K562 (cell line): ENCODE results near the gene DYNC2LI1. TPM values are rescaled to one million over a fixed set of nuclear protein-coding genes. Genes with fewer than 3 reads are reported as not detected.

ENCODE experiments used
- ATAC-seq: fragments of 200-7000 bp; cut with Tn5 transposase; 3 replicates; pipeline ENCODE4 v1.9.1; 2020; ENCODE audit warnings: moderate library complexity
- BruUV-seq: library from RNA; stranded (reverse); fragments of 400-500 nt; replicated peaks from 2 replicates; lab custom pipeline; 2021; lab: Mats Ljungman, UMichigan
- CTCF ChIA-PET: fragments of 300-600 bp; formaldehyde crosslinking; extraction: SDS; loops from one replicate; lab custom pipeline; 2021; ENCODE audit warnings: low intra/inter-chr PET ratio; lab: Yijun Ruan, JAX
- POLR2A ChIA-PET: fragments of 300-600, 350-650 bp; sonication (Branson Sonifier 250); formaldehyde crosslinking; extraction: SDS; loops from one replicate; lab custom pipeline; 2021; ENCODE audit warnings: antibody characterized with exemption, inconsistent platforms; lab: Yijun Ruan, JAX
- DNase-seq, 4 experiments: peaks; one replicate each; pipeline versions ENCODE4 v3.0.0 to v3.0.0-alpha.2; 2011 to 2018; ENCODE audit warnings: low spot score in 3 of 4, mixed read lengths in 3 of 4; ENCODE audit errors: extremely low read depth in 1 of 4
- FAIRE-seq: peaks from 2 replicates; lab custom pipeline; 2011; peaks lifted over from hg19 to GRCh38; lab: Jason Lieb, UNC
- H2AFZ ChIP-seq: 2 replicates; pipeline ENCODE4 v1.6.0; 2011; ENCODE audit warnings: low read depth, low read length, control low read depth, inconsistent platforms
- H3K27ac ChIP-seq: fragments of 200-600 bp; 3 replicates; pipeline ENCODE4 v1.8.0; 2011; ENCODE audit warnings: low read depth, mild to moderate bottlenecking, control low read depth, inconsistent platforms, low read length, moderate library complexity, mixed read lengths; ENCODE audit errors: extremely low read depth
- H3K27me3 ChIP-seq, 2 experiments: fragments of 300-600 bp in 1 of 2; 2 replicates in 1 of 2; 3 replicates in 1 of 2; pipeline versions ENCODE4 v1.6.0 to v1.8.0; 2011; ENCODE audit warnings: inconsistent platforms in 2 of 2, low read length in 2 of 2, mild to moderate bottlenecking in 1 of 2, mixed read lengths in 1 of 2, moderate library complexity in 1 of 2; ENCODE audit not compliant: control insufficient read depth in 2 of 2, insufficient read depth in 2 of 2
- H3K36me3 ChIP-seq: fragments of 300-600 bp; 3 replicates; pipeline ENCODE4 v1.8.0; 2011; ENCODE audit warnings: mild to moderate bottlenecking, low read length, inconsistent platforms; ENCODE audit not compliant: control insufficient read depth, insufficient read depth
- H3K4me1 ChIP-seq, 2 experiments: fragments of 200-600 bp in 1 of 2; replicated peaks in 1 of 2; 2 replicates in 1 of 2; 3 replicates in 1 of 2; pipeline versions ENCODE4 v1.5.1 to v1.8.0; 2011; ENCODE audit warnings: inconsistent platforms in 2 of 2, low read length in 2 of 2, mild to moderate bottlenecking in 1 of 2, mixed read lengths in 1 of 2, moderate library complexity in 1 of 2; ENCODE audit not compliant: control insufficient read depth in 2 of 2, insufficient read depth in 2 of 2
- H3K4me2 ChIP-seq: 2 replicates; pipeline ENCODE4 v1.6.1; 2011; ENCODE audit warnings: low read length, control low read depth, inconsistent platforms, mixed read lengths; ENCODE audit not compliant: insufficient read depth
- H3K4me3 ChIP-seq: fragments of 200-600 bp; sonication (generic), shearing (Covaris generic); 2 replicates; pipeline ENCODE4 v1.5.1; 2016; ENCODE audit warnings: control low read depth, inconsistent platforms
- H3K79me2 ChIP-seq: fragments of 200-600 bp; 3 replicates; pipeline ENCODE4 v1.8.0; 2011; ENCODE audit warnings: low read length, inconsistent platforms; ENCODE audit not compliant: control insufficient read depth, insufficient read depth
- H3K9ac ChIP-seq, 2 experiments: 2 replicates each; pipeline versions ENCODE4 v1.6.0 to v1.6.1; 2011; ENCODE audit warnings: low read depth in 2 of 2, low read length in 2 of 2, control low read depth in 1 of 2, inconsistent platforms in 1 of 2, mild to moderate bottlenecking in 1 of 2, mixed read lengths in 1 of 2; ENCODE audit not compliant: insufficient read depth in 1 of 2
- H3K9me1 ChIP-seq: one replicate; pipeline ENCODE4 v1.6.0; 2011; ENCODE audit warnings: inconsistent platforms, mild to moderate bottlenecking, low read length, moderate library complexity; ENCODE audit not compliant: control insufficient read depth, insufficient read depth
- H3K9me3 ChIP-seq: replicated peaks from 2 replicates; pipeline ENCODE4 v1.5.1; 2011; ENCODE audit warnings: low read depth, low read length, inconsistent platforms; ENCODE audit not compliant: control insufficient read depth, insufficient read depth
- H4K20me1 ChIP-seq: replicated peaks from 2 replicates; pipeline ENCODE4 v1.6.1; 2011; ENCODE audit warnings: low read length, inconsistent platforms, mixed read lengths; ENCODE audit not compliant: control insufficient read depth, insufficient read depth
- CEBPB ChIP-seq: fragments of 450-650 bp; IDR thresholded peaks from 2 replicates; pipeline ENCODE4 v1.6.1; 2016; ENCODE audit warnings: missing genetic modification characterization, missing compliant biosample characterization
- HDAC8 ChIP-seq: fragments of 450-650 bp; IDR thresholded peaks from 2 replicates; pipeline ENCODE4 v1.6.1; 2016; ENCODE audit warnings: mild to moderate bottlenecking, missing genetic modification characterization, moderate library complexity, missing compliant biosample characterization
- KAT2B ChIP-seq: IDR thresholded peaks from one replicate; pipeline ENCODE4 v1.6.1; 2012; ENCODE audit warnings: low read depth, mild to moderate bottlenecking, control low read depth, inconsistent platforms, low read length, moderate library complexity
- PRMT5 ChIP-seq: sonication (generic); formaldehyde crosslinking; IDR thresholded peaks from 2 replicates; pipeline ENCODE4 v1.5.0; 2020; ENCODE audit warnings: missing genetic modification reagents
- SP2 ChIP-seq: IDR thresholded peaks from 2 replicates; pipeline ENCODE4 v1.6.1; 2011; ENCODE audit warnings: mild to moderate bottlenecking, low read depth, low read length, moderate library complexity; ENCODE audit not compliant: poor library complexity, severe bottlenecking; ENCODE audit errors: extremely low read depth
- SRSF1 ChIP-seq: fragments of 200-400 bp; formaldehyde crosslinking; IDR thresholded peaks from 2 replicates; pipeline ENCODE4 v1.6.1; 2017; ENCODE audit warnings: mild to moderate bottlenecking, low read depth, low read length, moderate library complexity
- TCF3 ChIP-seq: sonication (generic); formaldehyde crosslinking; IDR thresholded peaks from 2 replicates; pipeline ENCODE4 v1.4.0; 2020; ENCODE audit warnings: mild to moderate bottlenecking, missing genetic modification reagents
- TOE1 ChIP-seq, 2 experiments: fragments of 450-650 bp in 1 of 2; sonication (generic) in 1 of 2; formaldehyde crosslinking in 1 of 2; IDR thresholded peaks; 2 replicates each; pipeline versions ENCODE4 v1.7.1 to v1.8.0; 2016 to 2022; ENCODE audit warnings: borderline replicate concordance in 2 of 2, mild to moderate bottlenecking in 2 of 2, antibody characterized with exemption in 1 of 2, inconsistent platforms in 1 of 2, low read depth in 1 of 2, missing genetic modification reagents in 1 of 2, moderate library complexity in 1 of 2
- WGBS: fragments of 100-300 bp; shearing (Covaris generic); methylation state at CpG from one replicate; pipeline ENCODE4 v1.1.6; 2016; ENCODE audit warnings: low coverage, mixed read lengths; ENCODE audit not compliant: insufficient coverage; ENCODE audit errors: missing lambda C conversion rate; 5-methylcytosine and 5-hydroxymethylcytosine counted together
- in situ Hi-C: fragments of 300-500 bp; cut with MboI; formaldehyde crosslinking; loops from 4 replicates; pipeline ENCODE4 v1.15.0; 2018; ENCODE audit warnings: inconsistent platforms, mixed read lengths
- intact Hi-C: fragments of 100-400 bp; cut with micrococcal nuclease; formaldehyde crosslinking; loops from 2 replicates; pipeline ENCODE4 v1.14.2; 2022
- polyA plus RNA-seq, 8 experiments: library from polyadenylated mRNA; depleted of rRNA in 4 of 8; stranded (reverse) in 5 of 8; unstranded in 3 of 8; fragments of >200 nt; fragmentation: Nextera tagmentation in 2 of 8; fragmentation: Illumina TruSeq in 1 of 8; extraction: Ambion mirVana in 2 of 8; extraction: Trizol in 1 of 8; gene quantifications; 2 replicates each; pipeline versions ENCODE4 v1.2.1 to v1.2.3, GENCODE V29; 2011 to 2014; ENCODE audit warnings: inconsistent platforms in 1 of 8, missing spikeins in 1 of 8
- total RNA-seq, 7 experiments: library from RNA; depleted of rRNA in 6 of 7; stranded (reverse); fragments of >200 nt in 6 of 7; fragmentation: Illumina TruSeq in 2 of 7; extraction: Trizol in 2 of 7; gene quantifications; 2 replicates each; pipeline versions ENCODE4 v1.2.1 to v1.2.3, GENCODE V29; 2011 to 2021; ENCODE audit warnings: low replicate concordance in 1 of 7

DYNC2LI1 gene
- total and polyA plus RNA-seq, 9 of the 15 experiments (the other 6 are each of a cell fraction or from before 2014, with no cell fraction given): 12.5 to 42.2 (median 25.8) TPM

DNA sequence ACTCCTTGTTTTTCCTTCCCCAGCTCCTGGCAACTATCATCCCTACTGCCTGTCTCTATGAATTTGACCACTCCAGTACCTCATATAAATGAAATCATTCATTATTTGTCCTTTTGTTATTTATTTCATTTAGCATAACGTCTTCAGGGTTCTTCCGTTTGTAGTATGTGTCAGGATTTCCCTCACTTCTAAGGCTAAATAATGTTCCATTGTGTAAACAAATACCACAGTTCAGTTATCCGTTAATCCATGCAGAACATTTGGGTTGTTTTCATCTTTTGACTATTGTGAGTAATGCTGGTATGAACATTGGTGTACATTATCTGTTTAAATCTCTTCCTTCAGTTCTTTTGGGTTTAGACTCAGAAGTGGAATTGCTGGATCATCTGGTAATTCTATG is 18.8 kb downstream of the DYNC2LI1 start:
- no peaks in the 10 kb centered on the region for H3K4me1 ChIP-seq
- ATAC-seq (no peak), FAIRE-seq (peak; percentile 19), DNase-seq (no peak)
- H3K27ac ChIP-seq: no peak overlapping the region
- ChIA-PET CTCF (no interaction called here), POLR2A (no interaction called here)
- no peak overlapping the region for H3K9ac ChIP-seq
- H3K4me2 ChIP-seq: no peak overlapping the region
- H3K4me3 ChIP-seq: no peak overlapping the region
- no peaks in the 10 kb centered on the region for H3K9me1 ChIP-seq
- H3K9me3 ChIP-seq: no peaks in the 10 kb centered on the region
- no peaks in the 10 kb centered on the region; the same call in 2 of the 3 replicates for H3K36me3 ChIP-seq
- no peak for TF ChIP-seq SRSF1
- no peak for TF ChIP-seq HDAC8
- TF ChIP-seq PRMT5 (CRISPR knock-in tag): no peak
- TF ChIP-seq TCF3 (CRISPR knock-in tag): no peak
- TF ChIP-seq CEBPB (tag): no peak
- no peak for TF ChIP-seq TOE1 (IDR thresholded peaks at IDR 0.05; ENCODE audit: borderline replicate concordance)
- no peak for TF ChIP-seq TOE1 (CRISPR knock-in tag; IDR thresholded peaks at IDR 0.05; ENCODE audit: borderline replicate concordance, low read depth)
- TF ChIP-seq SP2: no peak
- no peak for TF ChIP-seq KAT2B
- H3K27me3 ChIP-seq: no peaks in the 10 kb centered on the region
- in situ Hi-C loops: no loop called here
- 67% methylated on average over 3 of the region's 3 CpGs for WGBS
- H3K79me2 ChIP-seq: no peaks in the 10 kb centered on the region
- no peaks in the 10 kb centered on the region for H4K20me1 ChIP-seq
- no TSS peak for BruUV-seq
- intact Hi-C loops: no loop called here
- no peak overlapping the region for H2AFZ ChIP-seq
